GM18505 (cell line): Measurements from ENCODE around the gene MT1X.
A peak's percentile ranks its signal among the peaks of the same experiment; 100 is the strongest.

Experiments
- ATAC-seq: cut with Tn5 transposase; IDR thresholded peaks from one replicate; pipeline ENCODE4 v1.9.1; 2021; ENCODE audit not compliant: unreplicated experiment
- POLR2A ChIP-seq: IDR thresholded peaks from 4 replicates; pipeline ENCODE4 v1.6.1; 2011; ENCODE audit warnings: borderline replicate concordance; ENCODE audit not compliant: insufficient read depth, insufficient read length; ENCODE audit errors: extremely low read depth

Gene MT1X

DNA sequence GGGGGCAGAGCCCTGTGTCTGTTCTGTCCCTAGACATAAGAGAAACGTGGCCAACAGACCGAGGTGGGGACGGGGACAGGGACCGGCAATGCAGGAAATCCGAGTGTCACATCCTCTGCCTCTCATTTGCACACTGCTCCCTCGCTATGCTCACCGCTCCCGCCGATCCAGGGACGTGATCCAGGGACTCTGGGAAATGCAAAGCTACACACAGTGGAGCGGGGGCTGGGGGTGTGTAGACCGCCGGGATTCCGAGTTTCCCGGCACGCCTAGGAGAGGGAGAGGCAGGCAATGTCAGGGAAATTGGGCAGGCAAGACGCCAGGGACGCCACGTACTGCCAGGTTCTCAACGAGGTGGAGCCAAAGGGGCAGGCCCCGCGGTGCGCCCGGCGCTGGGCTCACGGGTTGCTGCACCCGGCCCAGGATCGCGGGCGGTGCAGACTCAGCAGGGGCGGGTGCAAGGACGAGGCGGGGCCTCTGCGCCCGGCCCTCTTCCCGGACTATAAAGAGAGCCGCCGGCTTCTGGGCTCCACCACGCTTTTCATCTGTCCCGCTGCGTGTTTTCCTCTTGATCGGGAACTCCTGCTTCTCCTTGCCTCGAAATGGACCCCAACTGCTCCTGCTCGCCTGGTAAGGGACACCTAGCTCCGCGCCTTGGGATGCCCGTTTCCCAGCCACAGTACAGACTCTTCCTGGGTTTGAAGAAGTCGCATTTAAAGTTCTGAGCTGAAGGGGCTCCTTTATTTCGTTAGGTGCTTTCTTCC is at the start of gene MT1X:
Gene MT1X, plus strand, starts transcription at position 532 of the 764 bp plus-strand sequence. Its CDS starts 71 bp downstream, at position 603.
- peak; percentile 85 for TF ChIP-seq POLR2A
- peak; percentile 97 for ATAC-seq

DNA sequence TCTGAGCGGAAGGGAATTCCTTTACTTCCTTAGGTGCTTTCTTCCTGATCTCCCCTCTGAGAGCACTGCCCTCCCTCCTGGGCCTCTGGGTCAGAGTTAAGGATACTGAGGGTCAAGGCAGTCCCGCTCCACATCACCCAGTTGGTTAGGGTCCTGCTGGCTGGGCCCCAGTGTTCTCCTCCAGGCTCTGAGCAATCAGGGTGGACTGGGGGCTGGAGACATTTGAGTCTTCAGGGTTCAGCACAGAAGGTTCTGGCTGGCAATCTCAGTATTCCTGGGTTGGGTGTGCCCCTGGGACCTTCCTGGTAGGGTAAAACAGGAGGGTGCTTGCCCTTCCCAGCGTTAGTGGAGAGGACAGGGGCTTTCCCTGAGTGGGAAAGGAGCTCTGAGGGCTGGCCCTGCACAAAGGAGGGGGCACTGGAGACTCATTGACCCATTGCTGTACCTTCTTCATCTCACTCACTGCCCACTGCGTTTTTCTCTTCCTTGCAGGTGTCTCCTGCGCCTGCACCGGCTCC is 49.4 kb upstream of the MT1X start:
- no peak for ATAC-seq
- TF ChIP-seq POLR2A: no peak

DNA sequence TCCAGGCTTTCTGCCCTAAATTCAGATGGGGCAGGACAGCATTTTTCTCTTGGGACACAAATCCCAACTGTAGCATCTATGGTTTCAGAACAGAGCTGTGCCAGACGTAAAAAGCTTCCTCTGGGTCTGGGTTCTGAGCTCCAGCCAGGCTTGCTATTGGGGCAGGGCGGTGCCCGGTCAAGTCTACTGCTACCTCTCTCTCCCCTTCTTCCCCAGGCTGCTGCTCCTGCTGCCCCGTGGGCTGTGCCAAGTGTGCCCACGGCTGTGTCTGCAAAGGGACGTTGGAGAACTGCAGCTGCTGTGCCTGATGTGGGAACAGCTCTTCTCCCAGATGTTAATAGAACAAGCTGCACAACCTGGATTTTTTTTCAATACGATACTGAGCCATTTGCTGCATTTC is 48.7 kb upstream of the MT1X start:
- ATAC-seq: no peak
- no peak for TF ChIP-seq POLR2A

DNA sequence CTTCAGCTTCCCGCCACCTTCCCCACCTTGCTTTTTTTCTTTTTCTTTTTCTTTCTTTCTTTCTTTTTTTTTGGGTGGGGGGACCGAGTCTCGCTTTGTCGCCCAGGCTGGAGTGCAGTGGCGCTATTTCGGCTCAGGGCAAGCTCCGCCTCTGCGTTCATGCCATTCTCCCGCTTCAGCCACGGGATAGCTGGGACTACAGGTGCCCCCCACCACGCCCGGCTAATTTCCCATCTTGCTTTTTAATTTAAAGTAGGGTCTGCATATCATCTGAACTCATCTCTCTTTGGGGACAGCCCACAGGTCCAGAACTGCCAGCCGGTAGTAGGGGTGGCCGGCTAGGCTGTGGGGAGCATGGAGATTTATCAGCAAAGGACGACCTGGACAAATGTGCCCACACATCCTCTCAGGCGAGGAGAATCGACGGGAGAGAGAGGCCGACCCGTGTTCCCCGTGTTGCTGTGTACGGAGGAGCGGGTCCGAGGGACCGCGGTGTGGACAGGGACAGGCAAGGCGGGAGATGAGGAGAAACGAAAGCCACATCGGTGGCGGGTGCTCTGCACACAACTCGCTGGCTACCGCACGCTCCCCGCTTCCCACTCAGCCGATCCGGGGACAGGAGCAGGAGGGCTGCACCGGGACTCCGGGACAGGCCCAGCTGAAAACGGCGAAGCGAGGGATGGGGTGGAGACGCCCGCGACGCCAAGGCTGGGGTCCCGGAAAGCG is 47.4 kb upstream of the MT1X start:
- TF ChIP-seq POLR2A: no peak
- ATAC-seq: no peak

DNA sequence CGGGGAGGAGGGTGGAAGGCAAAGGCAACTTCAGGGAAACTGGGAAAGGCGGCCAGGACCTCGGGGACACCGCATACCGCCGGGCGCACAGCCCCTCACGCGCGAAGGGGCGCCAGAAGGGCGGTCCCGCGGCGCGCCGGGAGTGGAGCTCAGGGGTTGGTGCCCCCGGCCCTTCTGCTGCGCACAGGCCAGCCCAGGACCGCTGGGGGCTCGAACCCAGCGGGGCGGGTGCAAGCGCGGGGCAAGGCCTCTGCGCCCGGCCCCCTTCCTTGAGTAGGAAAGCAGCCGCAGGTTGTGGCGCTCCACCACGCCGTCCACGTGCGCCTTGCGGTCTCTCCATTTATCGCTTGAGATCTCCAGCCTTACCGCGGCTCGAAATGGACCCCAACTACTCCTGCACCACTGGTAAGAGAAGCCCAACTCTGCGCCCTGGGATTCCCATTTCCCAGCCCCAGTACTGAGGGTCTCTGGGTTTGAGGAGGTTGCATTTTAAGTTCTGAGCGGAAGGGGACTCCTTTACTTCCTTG is 46.8 kb upstream of the MT1X start:
- TF ChIP-seq POLR2A: no peak
- ATAC-seq: no peak

DNA sequence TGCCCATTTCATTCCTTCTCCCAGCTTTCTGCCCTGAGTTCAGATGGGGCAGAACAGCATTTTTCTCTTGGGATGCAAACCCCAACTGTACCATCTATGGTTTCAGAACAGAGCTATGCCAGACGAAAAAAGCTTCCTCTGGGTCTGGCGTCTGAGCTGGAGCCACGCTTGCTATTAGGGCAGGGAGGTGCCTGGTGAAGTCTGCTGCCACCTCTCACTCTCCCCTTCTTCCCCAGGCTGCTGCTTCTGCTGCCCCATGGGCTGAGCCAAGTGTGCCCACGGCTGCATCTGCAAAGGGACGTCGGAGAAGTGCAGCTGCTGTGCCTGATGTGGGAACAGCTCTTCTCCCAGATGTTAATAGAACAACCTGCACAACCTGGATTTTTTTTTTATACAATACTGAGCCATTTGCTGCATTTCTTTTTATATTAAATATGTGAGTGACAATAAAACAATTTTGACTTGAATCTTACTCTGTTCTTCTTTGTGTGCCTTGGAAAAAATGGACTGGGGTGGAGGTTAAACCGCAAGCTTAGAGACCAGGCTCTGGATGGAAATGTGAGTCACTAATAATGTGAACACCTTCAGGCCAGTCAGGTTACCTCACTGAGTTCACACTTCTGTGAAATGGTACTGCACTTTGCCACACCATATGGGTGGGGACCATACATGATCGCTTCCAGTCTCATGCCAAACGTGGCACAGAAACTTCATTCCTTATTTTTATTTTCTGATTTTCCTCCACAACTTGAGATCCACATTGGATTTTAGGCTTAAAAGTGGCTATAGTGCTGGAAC is 45.5 kb upstream of the MT1X start:
- no peak for ATAC-seq
- TF ChIP-seq POLR2A: no peak

DNA sequence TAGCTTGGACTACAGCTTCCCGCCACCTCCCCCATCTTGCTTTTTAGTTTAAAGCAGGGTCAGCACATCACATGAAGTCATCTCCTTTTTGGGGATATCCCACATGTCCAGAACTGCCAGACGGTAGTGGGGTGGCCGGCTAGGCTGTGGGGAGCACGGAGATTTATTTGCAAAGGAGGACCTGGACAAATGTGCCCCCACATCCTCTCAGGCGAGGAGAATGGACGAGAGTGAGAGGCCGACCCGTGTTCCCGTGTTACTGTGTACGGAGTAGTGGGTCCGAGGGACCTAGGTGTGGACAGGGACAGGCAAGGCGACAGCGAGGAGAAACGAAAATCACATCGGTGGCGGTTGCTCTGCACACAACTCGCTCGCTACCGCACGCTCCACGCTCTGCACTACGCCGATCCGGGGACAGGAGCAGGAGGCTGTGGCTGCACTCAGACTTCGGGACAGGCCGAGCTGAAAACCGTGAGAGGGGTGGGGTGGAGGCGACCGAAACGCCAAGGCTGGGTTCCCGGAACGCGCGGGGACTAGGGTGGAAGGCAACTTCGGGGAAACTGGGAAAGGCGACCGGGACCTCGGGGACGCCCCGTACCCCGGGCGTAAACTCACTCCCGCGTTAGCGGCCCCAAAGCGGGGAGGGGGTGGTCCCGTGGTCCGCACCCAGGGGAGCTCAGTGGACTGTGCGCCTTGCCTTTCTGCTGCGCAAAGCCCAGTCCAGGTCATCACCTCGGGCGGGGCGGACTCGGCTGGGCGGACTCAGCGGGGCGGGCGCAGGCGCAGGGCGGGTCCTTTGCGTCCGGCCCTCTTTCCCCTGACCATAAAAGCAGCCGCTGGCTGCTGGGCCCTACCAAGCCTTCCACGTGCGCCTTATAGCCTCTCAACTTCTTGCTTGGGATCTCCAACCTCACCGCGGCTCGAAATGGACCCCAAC is 44.2 kb upstream of the MT1X start, which contains the start of gene MT1A:
Gene MT1A, plus strand, starts transcription at position 853 of the 937 bp plus-strand sequence. Its CDS starts 73 bp downstream, at position 926.
- no peak for TF ChIP-seq POLR2A
- no peak for ATAC-seq

DNA sequence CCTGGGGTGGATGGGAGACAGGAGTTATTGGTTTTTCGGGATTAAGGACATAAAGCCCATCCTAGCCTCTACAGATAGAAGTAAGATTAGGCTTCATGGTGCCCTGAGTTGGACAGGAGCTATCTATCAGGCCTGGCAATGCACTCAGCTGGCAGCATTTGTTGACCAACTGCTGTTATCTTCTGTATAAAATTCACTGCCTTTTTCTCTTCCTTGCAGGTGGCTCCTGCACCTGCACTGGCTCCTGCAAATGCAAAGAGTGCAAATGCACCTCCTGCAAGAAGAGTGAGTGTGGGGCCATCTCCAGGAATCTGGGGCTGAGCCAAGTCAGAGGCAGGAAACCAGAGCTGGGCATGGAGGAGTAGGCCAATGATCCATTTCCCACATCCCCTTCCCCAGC is 43.2 kb upstream of the MT1X start:
- no peak for TF ChIP-seq POLR2A
- no peak for ATAC-seq

DNA sequence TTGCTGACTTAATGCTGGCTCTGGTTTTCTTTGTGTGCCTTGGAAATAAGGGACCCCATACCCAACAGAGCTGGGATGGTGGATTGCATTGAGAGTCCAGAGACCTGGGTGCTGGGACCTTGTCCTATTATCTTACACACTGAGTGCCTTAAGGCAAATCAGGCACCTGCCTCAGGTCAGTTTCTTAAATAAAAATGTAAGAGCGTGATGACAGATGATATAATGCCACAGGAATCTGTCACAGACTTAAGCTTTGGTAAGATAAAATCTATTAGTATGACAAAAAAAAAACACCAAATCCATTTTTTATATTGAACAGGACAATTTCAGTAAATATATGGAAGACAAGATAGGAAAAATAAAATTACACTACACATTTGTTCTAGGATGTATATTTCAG is 42.2 kb upstream of the MT1X start:
- ATAC-seq: no peak
- TF ChIP-seq POLR2A: no peak

DNA sequence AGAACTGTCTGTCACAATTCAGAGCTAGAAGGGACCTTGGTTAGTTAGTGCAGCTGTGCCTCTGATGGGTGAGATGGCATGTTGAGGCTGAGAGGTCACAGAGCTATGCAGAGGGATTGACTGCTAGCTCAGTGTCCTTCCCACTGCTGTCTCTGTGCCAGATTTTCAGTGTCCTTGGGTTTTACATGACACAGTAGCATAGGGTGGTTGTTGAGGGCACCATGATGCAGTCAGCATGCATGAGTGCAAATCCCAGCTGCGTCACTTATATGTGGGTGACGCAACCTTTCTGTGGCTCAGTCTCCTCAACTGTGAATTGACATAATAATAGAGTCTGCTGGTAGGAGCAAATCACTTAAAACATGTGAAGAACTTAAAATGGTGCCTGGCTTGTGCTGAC is 41.1 kb upstream of the MT1X start:
- no peak for TF ChIP-seq POLR2A
- no peak for ATAC-seq

DNA sequence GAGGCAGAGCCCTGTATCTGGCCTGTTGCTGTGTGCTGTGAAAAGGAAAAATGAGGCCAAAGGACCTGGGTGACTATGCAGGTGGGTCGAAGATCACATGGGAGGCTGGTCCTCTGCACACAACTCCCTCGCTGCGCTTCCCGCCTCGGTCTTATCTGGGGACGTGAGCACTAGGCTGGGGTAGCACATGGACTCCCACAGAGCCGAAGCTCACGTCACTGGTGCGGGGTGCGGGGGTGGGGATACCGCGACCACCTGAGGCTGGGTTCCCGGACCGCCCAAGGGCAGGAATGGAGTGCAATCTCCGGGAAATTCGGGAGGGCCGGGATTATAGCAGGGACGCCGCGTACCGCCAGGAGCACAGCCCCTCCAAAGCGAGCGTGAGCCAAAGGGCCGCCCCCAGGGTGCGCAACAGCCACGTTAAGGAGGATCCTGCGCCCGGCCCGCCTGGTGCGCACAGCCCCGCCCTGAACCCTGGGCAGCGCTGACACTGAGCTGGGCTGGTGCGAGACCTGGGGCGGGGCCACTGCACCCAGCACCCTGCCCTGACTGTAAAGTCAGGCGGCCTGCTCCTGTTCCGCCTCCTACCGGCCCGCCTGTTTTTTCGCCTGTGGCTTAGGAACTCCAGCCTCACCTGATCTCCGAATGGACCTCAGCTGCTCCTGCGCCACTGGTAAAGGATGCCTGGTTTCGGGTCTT is 39.0 kb upstream of the MT1X start:
- no peak for TF ChIP-seq POLR2A
- ATAC-seq: no peak
